Measurements from ENCODE around the gene ABCB9. TPM values are rescaled to one million over a fixed set of nuclear protein-coding genes. Genes with fewer than 3 reads are reported as not detected.
A peak's percentile ranks its signal among the peaks of the same experiment; 100 is the strongest.

ABCB9 gene
- total and polyA plus RNA-seq, 2 donors (not counting 1 experiment from before 2014, with no cell fraction given): 2.1 to 3.7 TPM

DNA sequence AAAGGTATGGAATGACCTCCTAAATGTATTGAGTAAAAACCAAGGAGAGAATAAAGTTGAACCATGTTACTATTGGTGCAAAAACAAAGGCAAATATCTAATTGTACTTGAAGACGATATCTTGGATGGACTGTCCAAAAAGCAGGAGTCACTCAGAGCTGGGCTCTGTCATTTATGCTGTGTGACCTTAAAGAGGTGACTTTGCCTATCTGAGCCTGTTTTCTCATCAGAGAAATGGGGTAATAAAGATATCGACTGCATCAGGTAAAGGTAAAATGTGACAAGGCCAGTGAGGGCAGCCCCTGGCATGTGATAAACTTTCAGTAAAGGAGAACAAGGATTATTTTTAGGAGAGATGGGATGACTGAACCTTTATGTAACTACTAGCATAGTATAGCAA is 1.8 kb upstream of the ABCB9 start:
- ChIA-PET CTCF (interaction anchor here (0.7 to 2.4 kb wide), 3 partner anchors 107 to 271 kb away, joined by 3 to 10 read pairs (median 4); no protein-coding TSS in a partner anchor), POLR2A (interaction anchor here (0.6 kb wide), 1 partner anchor 1520 kb away, joined by 3 read pairs; no protein-coding TSS in a partner anchor)
- H3K4me1 Mint-ChIP-seq: peaks cover 6% of the 10 kb centered on the region
- intact Hi-C loops (cut with micrococcal nuclease): no loop called here
- ATAC-seq (ENCODE audit: low read depth) (no peak), DNase-seq (no peak)
- H3K4me3 Mint-ChIP-seq: no peak overlapping the region
- Histone ChIP-seq H3K27me3 (replicated peaks in 1 of 4; ENCODE audit: control extremely low read depth in 1 of 4, control insufficient read depth in 3 of 4, insufficient read depth in 4 of 4, low read length in 3 of 4) (no peaks in the 10 kb centered on the region), H3K27ac (ENCODE audit: low read length in 2 of 2) (no peak overlapping the region), H2AFZ (ENCODE audit: insufficient read depth, low read depth, low read length, poor library complexity, severe bottlenecking) (no peak overlapping the region), H3K79me2 (ENCODE audit: control insufficient read depth, insufficient read depth, low read length) (no peaks in the 10 kb centered on the region), H3K9ac (ENCODE audit: low read length) (no peak overlapping the region), H3K4me2 (replicated peaks; ENCODE audit: low read depth, low read length, poor library complexity, severe bottlenecking) (no peak overlapping the region), H4K20me1 (ENCODE audit: control insufficient read depth, insufficient read depth, low read length, poor library complexity, severe bottlenecking) (no peaks in the 10 kb centered on the region), H3K9me3 (ENCODE audit: control extremely low read depth in 1 of 3, control insufficient read depth in 2 of 3, insufficient read depth in 1 of 3, low read length in 2 of 3) (no peaks in the 10 kb centered on the region), H3K4me3 (ENCODE audit: control extremely low read depth in 1 of 5, extremely low read depth in 1 of 5, insufficient read depth in 1 of 5, low read depth in 2 of 5, low read length in 4 of 5) (no peak overlapping the region), H3K36me3 (replicated peaks in 1 of 2; ENCODE audit: control extremely low read depth in 1 of 2, control insufficient read depth in 1 of 2, extremely low read depth in 1 of 2, insufficient read depth in 2 of 2, low read length in 1 of 2) (no peaks in the 10 kb centered on the region), H3K4me1 (ENCODE audit: control insufficient read depth in 2 of 2, insufficient read depth in 2 of 2, low read length in 2 of 2) (peaks cover 8 to 14% of the 10 kb centered on the region in 2 donors)
- 89% methylated on average over 2 of the region's 2 CpGs for WGBS (ENCODE audit: insufficient coverage)
- TF ChIP-seq EZH2 (IDR thresholded peaks at IDR 0.05; ENCODE audit: borderline replicate concordance, insufficient read depth, low read depth, low read length, poor library complexity, severe bottlenecking) (no peak), CTCF (IDR thresholded peaks at IDR 0.05) (no peak)
- H3K9me3 Mint-ChIP-seq (ENCODE audit: insufficient read depth): no peaks in the 10 kb centered on the region
- H3K27ac Mint-ChIP-seq: no peak overlapping the region
- no peaks in the 10 kb centered on the region for H3K27me3 Mint-ChIP-seq

GRCh38 chr12:122966743-122967550 is 684 bp upstream of the ABCB9 start:
- DNase-seq (no peak), ATAC-seq (ENCODE audit: low read depth) (no peak)
- Mint-ChIP-seq H3K4me1 (peaks cover 6% of the 10 kb centered on the region), H3K9me3 (ENCODE audit: insufficient read depth) (no peaks in the 10 kb centered on the region), H3K27me3 (no peaks in the 10 kb centered on the region), H3K4me3 (peak overlapping the region; percentile 83), H3K27ac (peak overlapping the region; percentile 46)
- intact Hi-C loops (cut with micrococcal nuclease): loop anchor here (1.0 to 2.0 kb wide), 3 partner anchors 7 to 440 kb away; partner anchors contain the start of genes DENR, KNTC1 and RSRC2
- 77% methylated on average over 13 of the region's 15 CpGs for WGBS (ENCODE audit: insufficient coverage)
- H2AFZ ChIP-seq (ENCODE audit: insufficient read depth, low read depth, low read length, poor library complexity, severe bottlenecking): no peak overlapping the region
- H3K27me3 ChIP-seq (replicated peaks in 1 of 4; ENCODE audit: control extremely low read depth in 1 of 4, control insufficient read depth in 3 of 4, insufficient read depth in 4 of 4, low read length in 3 of 4): no peaks in the 10 kb centered on the region
- no peak overlapping the region for H3K9ac ChIP-seq (ENCODE audit: low read length)
- no peaks in the 10 kb centered on the region for H3K36me3 ChIP-seq (replicated peaks in 1 of 2; ENCODE audit: control extremely low read depth in 1 of 2, control insufficient read depth in 1 of 2, extremely low read depth in 1 of 2, insufficient read depth in 2 of 2, low read length in 1 of 2)
- TF ChIP-seq EZH2 (IDR thresholded peaks at IDR 0.05; ENCODE audit: borderline replicate concordance, insufficient read depth, low read depth, low read length, poor library complexity, severe bottlenecking) (no peak), CTCF (IDR thresholded peaks at IDR 0.05) (no peak)
- peak overlapping the region; percentile 98 for H3K4me2 ChIP-seq (replicated peaks; ENCODE audit: low read depth, low read length, poor library complexity, severe bottlenecking)
- no peaks in the 10 kb centered on the region for H3K79me2 ChIP-seq (ENCODE audit: control insufficient read depth, insufficient read depth, low read length)
- ChIA-PET POLR2A (interaction anchor here (0.5 to 1.4 kb wide), 8 partner anchors 8 to 822 kb away, joined by 3 to 7 read pairs (median 4); partner anchors contain the start of genes ARL6IP4, MPHOSPH9, MTRFR and OGFOD2), CTCF (interaction anchor here (0.6 to 1.7 kb wide), 7 partner anchors 9 to 174 kb away, joined by 3 to 4 read pairs (median 3); partner anchors contain the start of gene OGFOD2)
- no peaks in the 10 kb centered on the region for H3K9me3 ChIP-seq (ENCODE audit: control extremely low read depth in 1 of 3, control insufficient read depth in 2 of 3, insufficient read depth in 1 of 3, low read length in 2 of 3)
- H3K4me1 ChIP-seq (ENCODE audit: control insufficient read depth in 2 of 2, insufficient read depth in 2 of 2, low read length in 2 of 2): peaks cover 8 to 14% of the 10 kb centered on the region in 2 donors
- H3K27ac ChIP-seq (ENCODE audit: low read length in 2 of 2): no peak overlapping the region
- no peaks in the 10 kb centered on the region for H4K20me1 ChIP-seq (ENCODE audit: control insufficient read depth, insufficient read depth, low read length, poor library complexity, severe bottlenecking)
- H3K4me3 ChIP-seq (ENCODE audit: control extremely low read depth in 1 of 5, extremely low read depth in 1 of 5, insufficient read depth in 1 of 5, low read depth in 2 of 5, low read length in 4 of 5): no peak overlapping the region

All from B cell (primary cell).